HepG2 (cell line): Measurements from ENCODE around the gene TMEM184B. TPM values are rescaled to one million over a fixed set of nuclear protein-coding genes. Genes with fewer than 3 reads are reported as not detected.

Experiments
- HDAC6 ChIP-seq: fragments of 200-600 bp; sonication (generic); IDR thresholded peaks from 2 replicates; pipeline ENCODE4 v1.7.0; 2017; ENCODE audit warnings: mild to moderate bottlenecking, antibody characterized with exemption, low read length, low read depth
- HNRNPH1 ChIP-seq: fragments of 200-400 bp; formaldehyde crosslinking; optimal IDR thresholded peaks from 2 replicates; pipeline ENCODE3; 2017; ENCODE audit warnings: mild to moderate bottlenecking, low read depth, low read length
- ISX ChIP-seq: sonication (generic); formaldehyde crosslinking; conservative IDR thresholded peaks from 2 replicates; pipeline ENCODE4 v1.5.0; 2020; ENCODE audit warnings: missing genetic modification reagents
- KMT2B ChIP-seq: IDR thresholded peaks from 2 replicates; pipeline ENCODE4 v1.6.1; 2016; ENCODE audit warnings: missing genetic modification reagents, missing compliant biosample characterization
- MBD4 ChIP-seq: IDR thresholded peaks from 2 replicates; pipeline ENCODE4 v1.6.1; 2012; ENCODE audit warnings: low read length, inconsistent platforms, borderline replicate concordance
- MIER3 ChIP-seq: IDR thresholded peaks from 2 replicates; pipeline ENCODE4 v1.6.1; 2016; ENCODE audit warnings: missing compliant biosample characterization, borderline replicate concordance
- NFIC ChIP-seq: IDR thresholded peaks from 2 replicates; pipeline ENCODE4 v1.6.1; 2012; ENCODE audit warnings: mild to moderate bottlenecking, low read length, inconsistent platforms
- POLR2AphosphoS5 ChIP-seq: IDR thresholded peaks from 2 replicates; pipeline ENCODE4 v1.6.1; 2012; ENCODE audit warnings: low read depth, low read length
- SIN3A ChIP-seq: IDR thresholded peaks from 2 replicates; pipeline ENCODE4 v1.6.1; 2011; ENCODE audit warnings: low read depth, mild to moderate bottlenecking, control low read depth, low read length, borderline replicate concordance
- TBX2 ChIP-seq: sonication (generic); formaldehyde crosslinking; IDR thresholded peaks from 2 replicates; pipeline ENCODE4 v1.5.0; 2020; ENCODE audit warnings: missing genetic modification reagents, mild to moderate bottlenecking, borderline replicate concordance
- ZKSCAN5 ChIP-seq: sonication (generic); formaldehyde crosslinking; IDR thresholded peaks from 2 replicates; pipeline ENCODE4 v1.5.1; 2020; ENCODE audit warnings: mild to moderate bottlenecking, missing genetic modification reagents
- ZNF224 ChIP-seq: sonication (generic); formaldehyde crosslinking; IDR thresholded peaks from 2 replicates; pipeline ENCODE4 v1.5.0; 2020; ENCODE audit warnings: mild to moderate bottlenecking, missing genetic modification reagents
- ZNF652 ChIP-seq: IDR thresholded peaks from 2 replicates; pipeline ENCODE4 v1.6.1; 2016; ENCODE audit warnings: low read depth, borderline replicate concordance
- ZNF773 ChIP-seq: sonication (generic); formaldehyde crosslinking; IDR thresholded peaks from 2 replicates; pipeline ENCODE4 v1.4.0; 2020; ENCODE audit warnings: missing genetic modification reagents, borderline replicate concordance
- ZNF878 ChIP-seq: sonication (generic); formaldehyde crosslinking; IDR thresholded peaks from 2 replicates; pipeline ENCODE4 v1.8.1; 2023; ENCODE audit warnings: mild to moderate bottlenecking, missing genetic modification reagents, moderate library complexity
- ZSCAN25 ChIP-seq: sonication (generic); formaldehyde crosslinking; IDR thresholded peaks from 2 replicates; pipeline ENCODE4 v1.8.0; 2022; ENCODE audit warnings: mild to moderate bottlenecking, missing genetic modification reagents
- polyA plus RNA-seq, 8 experiments: library from polyadenylated mRNA; depleted of rRNA in 3 of 8; stranded (reverse) in 7 of 8; unstranded in 1 of 8; fragments of >200 nt; fragmentation: Illumina TruSeq in 4 of 8; extraction: Trizol in 4 of 8; gene quantifications; 2 replicates each; pipeline versions ENCODE4 v1.2.1 to v1.2.3, GENCODE V29; 2011 to 2016; ENCODE audit warnings: low read depth in 4 of 8, missing spikeins in 1 of 8, mixed read lengths in 1 of 8; ENCODE audit not compliant: insufficient read depth in 1 of 8
- total RNA-seq, 5 experiments: library from RNA; depleted of rRNA; stranded (reverse); fragments of >200 nt; fragmentation: Illumina TruSeq; extraction: Trizol; gene quantifications; 2 replicates each; pipeline ENCODE4 v1.2.3, GENCODE V29; 2016; ENCODE audit warnings: low read depth in 1 of 5
- TF ChIP-seq, protein P1 (sequence below): sonication (generic); IDR thresholded peaks from 2 replicates; pipeline ENCODE4 v1.6.1; 2016; ENCODE audit warnings: low read depth, borderline replicate concordance
- TF ChIP-seq, protein P2 (sequence below): sonication (generic); formaldehyde crosslinking; IDR thresholded peaks from 2 replicates; pipeline ENCODE4 v1.9.0; 2021; ENCODE audit warnings: missing genetic modification reagents, mild to moderate bottlenecking, borderline replicate concordance
- TF ChIP-seq, protein P3 (sequence below): sonication (generic); formaldehyde crosslinking; IDR thresholded peaks from 2 replicates; pipeline ENCODE4 v1.4.0; 2020; ENCODE audit warnings: missing genetic modification reagents
- TF ChIP-seq, protein P4 (sequence below): IDR thresholded peaks from 2 replicates; pipeline ENCODE4 v1.6.1; 2012; ENCODE audit warnings: inconsistent platforms
- TF ChIP-seq, protein P5 (sequence below): sonication (generic); formaldehyde crosslinking; IDR thresholded peaks from 2 replicates; pipeline ENCODE4 v1.5.0; 2020; ENCODE audit warnings: mild to moderate bottlenecking, missing genetic modification reagents
- TF ChIP-seq, protein P6 (sequence below): sonication (generic); formaldehyde crosslinking; IDR thresholded peaks from 2 replicates; pipeline ENCODE4 v1.4.0; 2020; ENCODE audit warnings: mild to moderate bottlenecking, low read depth, missing genetic modification reagents

Gene TMEM184B
- total and polyA plus RNA-seq, 2 of the 13 experiments (the other 11 are each of a cell fraction or from before 2014, with no cell fraction given) = 15.9 to 16.0 TPM

DNA sequence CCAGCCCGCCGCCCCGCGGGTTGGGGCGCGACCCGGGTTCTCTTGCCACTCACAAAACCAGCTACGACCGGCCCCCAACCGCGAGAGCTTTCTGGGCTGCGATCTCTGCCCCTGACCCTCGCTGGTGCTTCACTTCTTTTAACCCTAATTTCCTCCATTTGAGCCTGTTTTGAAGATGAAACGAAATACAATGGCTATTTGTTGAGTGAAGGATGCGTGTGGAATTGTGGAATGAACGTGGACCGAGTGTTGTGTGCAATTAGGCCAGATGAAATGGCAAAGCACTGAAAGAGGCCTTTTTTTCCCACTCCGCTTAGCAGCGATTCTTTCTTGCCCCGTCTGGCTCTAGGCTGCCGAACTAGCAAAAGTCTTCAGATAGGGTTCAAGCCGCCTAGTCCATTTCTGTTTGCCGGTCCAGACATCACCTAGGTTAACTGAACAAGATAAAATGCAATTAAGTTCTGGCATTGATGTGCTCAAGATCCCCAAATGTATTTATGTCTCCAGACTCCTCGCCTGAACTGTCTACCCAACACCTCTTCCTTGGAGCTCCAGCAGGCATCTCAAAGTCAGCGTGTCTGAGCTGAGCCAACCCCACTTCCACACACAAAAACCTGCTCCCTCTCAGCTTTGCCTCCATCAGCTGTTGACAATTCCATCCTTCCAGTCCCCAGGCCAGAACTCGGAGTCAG lies 471 bp upstream of the TMEM184B start (continued):
- TF ChIP-seq, protein P1, sequence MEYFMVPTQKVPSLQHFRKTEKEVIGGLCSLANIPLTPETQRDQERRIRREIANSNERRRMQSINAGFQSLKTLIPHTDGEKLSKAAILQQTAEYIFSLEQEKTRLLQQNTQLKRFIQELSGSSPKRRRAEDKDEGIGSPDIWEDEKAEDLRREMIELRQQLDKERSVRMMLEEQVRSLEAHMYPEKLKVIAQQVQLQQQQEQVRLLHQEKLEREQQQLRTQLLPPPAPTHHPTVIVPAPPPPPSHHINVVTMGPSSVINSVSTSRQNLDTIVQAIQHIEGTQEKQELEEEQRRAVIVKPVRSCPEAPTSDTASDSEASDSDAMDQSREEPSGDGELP = peak; percentile 30; the same call in 1 of the 2 replicates
- TF ChIP-seq KMT2B (CRISPR knock-in tag) = no peak
- no peak for TF ChIP-seq MIER3 (CRISPR knock-in tag)
- no peak for TF ChIP-seq ZKSCAN5 (CRISPR knock-in tag)
- TF ChIP-seq NFIC = no peak
- no peak for TF ChIP-seq HNRNPH1
- TF ChIP-seq SIN3A = 0 out of 2 replicates have a peak, but pooled peaks have one; percentile 5
- TF ChIP-seq ZNF652 (CRISPR knock-in tag) = peak; percentile 22; the same call in 1 of the 2 replicates
- TF ChIP-seq ZSCAN25 (CRISPR knock-in tag) = no peak
- TF ChIP-seq, protein P2, sequence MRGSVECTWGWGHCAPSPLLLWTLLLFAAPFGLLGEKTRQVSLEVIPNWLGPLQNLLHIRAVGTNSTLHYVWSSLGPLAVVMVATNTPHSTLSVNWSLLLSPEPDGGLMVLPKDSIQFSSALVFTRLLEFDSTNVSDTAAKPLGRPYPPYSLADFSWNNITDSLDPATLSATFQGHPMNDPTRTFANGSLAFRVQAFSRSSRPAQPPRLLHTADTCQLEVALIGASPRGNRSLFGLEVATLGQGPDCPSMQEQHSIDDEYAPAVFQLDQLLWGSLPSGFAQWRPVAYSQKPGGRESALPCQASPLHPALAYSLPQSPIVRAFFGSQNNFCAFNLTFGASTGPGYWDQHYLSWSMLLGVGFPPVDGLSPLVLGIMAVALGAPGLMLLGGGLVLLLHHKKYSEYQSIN = no peak
- no peak for TF ChIP-seq ZNF773 (CRISPR knock-in tag)
- TF ChIP-seq, protein P3, sequence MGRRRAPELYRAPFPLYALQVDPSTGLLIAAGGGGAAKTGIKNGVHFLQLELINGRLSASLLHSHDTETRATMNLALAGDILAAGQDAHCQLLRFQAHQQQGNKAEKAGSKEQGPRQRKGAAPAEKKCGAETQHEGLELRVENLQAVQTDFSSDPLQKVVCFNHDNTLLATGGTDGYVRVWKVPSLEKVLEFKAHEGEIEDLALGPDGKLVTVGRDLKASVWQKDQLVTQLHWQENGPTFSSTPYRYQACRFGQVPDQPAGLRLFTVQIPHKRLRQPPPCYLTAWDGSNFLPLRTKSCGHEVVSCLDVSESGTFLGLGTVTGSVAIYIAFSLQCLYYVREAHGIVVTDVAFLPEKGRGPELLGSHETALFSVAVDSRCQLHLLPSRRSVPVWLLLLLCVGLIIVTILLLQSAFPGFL (CRISPR knock-in tag) = no peak
- TF ChIP-seq TBX2 (CRISPR knock-in tag) = peak; percentile 44; the same call in 1 of the 2 replicates
- TF ChIP-seq, protein P4, sequence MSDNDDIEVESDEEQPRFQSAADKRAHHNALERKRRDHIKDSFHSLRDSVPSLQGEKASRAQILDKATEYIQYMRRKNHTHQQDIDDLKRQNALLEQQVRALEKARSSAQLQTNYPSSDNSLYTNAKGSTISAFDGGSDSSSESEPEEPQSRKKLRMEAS = peak; percentile 1; the same call in 1 of the 2 replicates
- TF ChIP-seq POLR2AphosphoS5 = no peak
- TF ChIP-seq ZNF878 (CRISPR knock-in tag) = 0 out of 2 replicates have a peak, but pooled peaks have one; percentile 13
- 0 out of 2 replicates have a peak, but pooled peaks have one; percentile 39 for TF ChIP-seq ZNF224
- no peak for TF ChIP-seq MBD4
- TF ChIP-seq HDAC6 = no peak
- TF ChIP-seq, protein P5, sequence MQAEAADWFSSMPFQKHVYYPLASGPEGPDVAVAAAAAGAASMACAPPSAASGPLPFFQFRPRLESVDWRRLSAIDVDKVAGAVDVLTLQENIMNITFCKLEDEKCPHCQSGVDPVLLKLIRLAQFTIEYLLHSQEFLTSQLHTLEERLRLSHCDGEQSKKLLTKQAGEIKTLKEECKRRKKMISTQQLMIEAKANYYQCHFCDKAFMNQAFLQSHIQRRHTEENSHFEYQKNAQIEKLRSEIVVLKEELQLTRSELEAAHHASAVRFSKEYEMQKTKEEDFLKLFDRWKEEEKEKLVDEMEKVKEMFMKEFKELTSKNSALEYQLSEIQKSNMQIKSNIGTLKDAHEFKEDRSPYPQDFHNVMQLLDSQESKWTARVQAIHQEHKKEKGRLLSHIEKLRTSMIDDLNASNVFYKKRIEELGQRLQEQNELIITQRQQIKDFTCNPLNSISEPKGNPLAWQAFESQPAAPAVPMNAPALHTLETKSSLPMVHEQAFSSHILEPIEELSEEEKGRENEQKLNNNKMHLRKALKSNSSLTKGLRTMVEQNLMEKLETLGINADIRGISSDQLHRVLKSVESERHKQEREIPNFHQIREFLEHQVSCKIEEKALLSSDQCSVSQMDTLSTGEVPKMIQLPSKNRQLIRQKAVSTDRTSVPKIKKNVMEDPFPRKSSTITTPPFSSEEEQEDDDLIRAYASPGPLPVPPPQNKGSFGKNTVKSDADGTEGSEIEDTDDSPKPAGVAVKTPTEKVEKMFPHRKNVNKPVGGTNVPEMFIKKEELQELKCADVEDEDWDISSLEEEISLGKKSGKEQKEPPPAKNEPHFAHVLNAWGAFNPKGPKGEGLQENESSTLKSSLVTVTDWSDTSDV (CRISPR knock-in tag) = 0 out of 2 replicates have a peak, but pooled peaks have one; percentile 64
- no peak for TF ChIP-seq ISX (CRISPR knock-in tag)
- TF ChIP-seq, protein P6, sequence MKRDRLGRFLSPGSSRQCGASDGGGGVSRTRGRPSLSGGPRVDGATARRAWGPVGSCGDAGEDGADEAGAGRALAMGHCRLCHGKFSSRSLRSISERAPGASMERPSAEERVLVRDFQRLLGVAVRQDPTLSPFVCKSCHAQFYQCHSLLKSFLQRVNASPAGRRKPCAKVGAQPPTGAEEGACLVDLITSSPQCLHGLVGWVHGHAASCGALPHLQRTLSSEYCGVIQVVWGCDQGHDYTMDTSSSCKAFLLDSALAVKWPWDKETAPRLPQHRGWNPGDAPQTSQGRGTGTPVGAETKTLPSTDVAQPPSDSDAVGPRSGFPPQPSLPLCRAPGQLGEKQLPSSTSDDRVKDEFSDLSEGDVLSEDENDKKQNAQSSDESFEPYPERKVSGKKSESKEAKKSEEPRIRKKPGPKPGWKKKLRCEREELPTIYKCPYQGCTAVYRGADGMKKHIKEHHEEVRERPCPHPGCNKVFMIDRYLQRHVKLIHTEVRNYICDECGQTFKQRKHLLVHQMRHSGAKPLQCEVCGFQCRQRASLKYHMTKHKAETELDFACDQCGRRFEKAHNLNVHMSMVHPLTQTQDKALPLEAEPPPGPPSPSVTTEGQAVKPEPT = 0 out of 2 replicates have a peak, but pooled peaks have one; percentile 7
